Measurements from ENCODE around the gene AXIN2. TPM values are rescaled to one million over a fixed set of nuclear protein-coding genes. Genes with fewer than 3 reads are reported as not detected.

AXIN2 gene
- total RNA-seq, 1 donor = 8.0 TPM

DNA sequence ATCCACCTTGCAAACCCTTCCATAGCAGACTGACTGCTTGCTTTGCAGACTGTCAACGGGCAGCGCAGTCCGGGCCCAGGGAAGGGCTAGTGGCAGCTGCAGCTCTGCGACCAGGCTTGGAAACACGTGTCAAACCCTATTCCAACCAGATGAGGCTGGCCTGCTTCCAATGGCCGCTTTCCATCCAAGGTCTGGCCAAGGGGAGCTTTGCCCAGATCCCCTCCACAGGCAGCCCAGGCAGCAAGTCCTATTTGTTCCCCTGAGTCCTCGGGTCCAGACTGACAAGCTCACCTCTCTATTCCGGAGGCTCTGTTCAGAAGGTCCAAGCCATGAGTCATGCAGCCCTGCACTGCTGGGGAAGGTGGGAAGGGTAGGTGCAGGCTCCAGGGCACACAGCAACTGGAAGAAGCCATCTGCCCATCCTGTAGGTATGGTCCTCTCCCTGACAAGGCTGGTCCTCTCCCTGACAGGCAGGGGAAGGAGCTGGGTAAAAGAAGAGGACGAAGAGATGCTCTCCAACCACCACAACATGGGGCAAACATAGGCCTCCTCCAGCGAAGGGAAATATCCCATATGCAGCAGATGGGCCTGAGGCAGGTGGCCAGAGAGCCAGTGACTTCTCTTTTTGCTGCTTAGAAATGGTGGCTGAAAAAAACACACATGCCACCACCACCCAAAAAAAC is 22.6 kb upstream of the AXIN2 start:
- DNase-seq (ENCODE audit: low read depth) = no peak
- no peak overlapping the region for H3K4me3 ChIP-seq (ENCODE audit: low read depth, low read length)
- TF ChIP-seq, protein P1, sequence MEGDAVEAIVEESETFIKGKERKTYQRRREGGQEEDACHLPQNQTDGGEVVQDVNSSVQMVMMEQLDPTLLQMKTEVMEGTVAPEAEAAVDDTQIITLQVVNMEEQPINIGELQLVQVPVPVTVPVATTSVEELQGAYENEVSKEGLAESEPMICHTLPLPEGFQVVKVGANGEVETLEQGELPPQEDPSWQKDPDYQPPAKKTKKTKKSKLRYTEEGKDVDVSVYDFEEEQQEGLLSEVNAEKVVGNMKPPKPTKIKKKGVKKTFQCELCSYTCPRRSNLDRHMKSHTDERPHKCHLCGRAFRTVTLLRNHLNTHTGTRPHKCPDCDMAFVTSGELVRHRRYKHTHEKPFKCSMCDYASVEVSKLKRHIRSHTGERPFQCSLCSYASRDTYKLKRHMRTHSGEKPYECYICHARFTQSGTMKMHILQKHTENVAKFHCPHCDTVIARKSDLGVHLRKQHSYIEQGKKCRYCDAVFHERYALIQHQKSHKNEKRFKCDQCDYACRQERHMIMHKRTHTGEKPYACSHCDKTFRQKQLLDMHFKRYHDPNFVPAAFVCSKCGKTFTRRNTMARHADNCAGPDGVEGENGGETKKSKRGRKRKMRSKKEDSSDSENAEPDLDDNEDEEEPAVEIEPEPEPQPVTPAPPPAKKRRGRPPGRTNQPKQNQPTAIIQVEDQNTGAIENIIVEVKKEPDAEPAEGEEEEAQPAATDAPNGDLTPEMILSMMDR (IDR thresholded peaks at IDR 0.05; ENCODE audit: insufficient read depth, low read length) = no peak

DNA sequence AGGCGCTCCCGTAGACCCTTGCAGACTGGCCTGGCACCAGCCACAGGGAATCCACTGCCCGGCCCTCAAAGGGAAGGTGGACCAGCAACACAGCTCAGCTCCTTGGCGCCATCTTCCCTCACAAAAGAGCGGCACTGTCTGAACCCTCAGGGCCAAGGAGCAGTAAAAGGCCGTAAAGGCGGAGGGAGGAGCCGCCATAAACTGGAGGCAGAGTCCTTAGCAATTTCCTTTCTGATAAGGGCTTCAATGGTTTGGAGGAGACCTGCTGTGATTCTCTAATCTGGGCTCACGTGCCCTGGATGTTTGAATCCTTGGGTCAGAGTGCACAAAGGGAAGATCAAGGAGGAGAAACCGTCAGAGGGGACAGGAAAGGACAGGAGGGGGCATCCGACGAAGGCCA is 15.5 kb upstream of the AXIN2 start:
- TF ChIP-seq, protein P1 (IDR thresholded peaks at IDR 0.05; ENCODE audit: insufficient read depth, low read length) = no peak
- no peak overlapping the region for H3K4me3 ChIP-seq (ENCODE audit: low read depth, low read length)
- DNase-seq (ENCODE audit: low read depth) = no peak

DNA sequence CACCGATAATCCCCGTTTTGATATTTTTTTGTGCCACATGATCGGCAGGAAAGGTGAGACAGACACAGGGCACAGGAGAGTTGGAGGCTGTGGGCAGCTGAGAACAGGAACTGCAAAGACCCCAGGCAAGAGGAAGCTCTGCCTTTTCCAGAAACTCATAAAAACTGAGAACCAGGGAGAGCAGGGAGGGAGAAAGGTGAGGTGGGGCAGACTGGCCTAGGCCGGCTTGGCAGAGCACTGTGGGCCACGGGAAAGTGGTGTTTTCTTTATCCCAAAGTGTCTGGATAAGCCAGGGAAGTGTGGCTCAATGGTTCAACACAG is 11.8 kb upstream of the AXIN2 start:
- DNase-seq (ENCODE audit: low read depth) = no peak
- H3K4me3 ChIP-seq (ENCODE audit: low read depth, low read length) = no peak overlapping the region
- TF ChIP-seq, protein P1 (IDR thresholded peaks at IDR 0.05; ENCODE audit: insufficient read depth, low read length) = no peak

DNA sequence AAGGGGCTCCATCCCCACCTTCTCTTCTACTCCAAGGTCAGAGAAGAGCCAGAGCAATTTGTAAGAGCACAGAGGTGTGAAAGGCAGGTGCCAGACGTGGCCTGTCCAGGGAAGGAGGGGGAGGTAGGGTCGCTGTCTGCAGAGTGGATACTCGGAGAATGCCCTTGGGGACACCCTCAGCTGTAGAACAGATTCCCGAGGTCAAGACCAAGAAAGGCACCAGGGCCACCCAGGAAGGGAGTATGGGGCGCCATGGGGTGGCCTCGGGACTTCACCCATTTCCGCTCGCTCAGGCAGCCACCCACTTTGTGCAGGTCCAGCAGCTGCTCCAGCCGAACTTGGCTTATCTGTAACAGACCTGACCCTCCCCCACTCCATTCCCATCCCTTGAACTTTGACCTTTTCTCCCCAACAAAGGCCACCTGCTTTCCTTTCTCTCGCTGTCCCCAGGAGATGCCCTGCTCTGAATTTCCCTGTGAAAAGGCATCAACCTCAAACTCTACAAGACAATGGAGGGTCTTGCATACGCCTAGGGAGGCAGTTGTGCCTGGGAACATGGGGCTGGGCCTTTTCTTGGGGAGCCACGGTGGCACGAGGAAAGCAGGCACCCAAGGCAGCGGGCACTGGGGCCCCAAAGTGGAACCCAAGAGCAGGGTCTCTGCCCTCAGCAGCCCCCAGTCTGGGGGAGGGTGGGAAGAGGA is 11.3 kb upstream of the AXIN2 start:
- TF ChIP-seq, protein P1 (IDR thresholded peaks at IDR 0.05; ENCODE audit: insufficient read depth, low read length) = no peak
- DNase-seq (ENCODE audit: low read depth) = no peak

DNA sequence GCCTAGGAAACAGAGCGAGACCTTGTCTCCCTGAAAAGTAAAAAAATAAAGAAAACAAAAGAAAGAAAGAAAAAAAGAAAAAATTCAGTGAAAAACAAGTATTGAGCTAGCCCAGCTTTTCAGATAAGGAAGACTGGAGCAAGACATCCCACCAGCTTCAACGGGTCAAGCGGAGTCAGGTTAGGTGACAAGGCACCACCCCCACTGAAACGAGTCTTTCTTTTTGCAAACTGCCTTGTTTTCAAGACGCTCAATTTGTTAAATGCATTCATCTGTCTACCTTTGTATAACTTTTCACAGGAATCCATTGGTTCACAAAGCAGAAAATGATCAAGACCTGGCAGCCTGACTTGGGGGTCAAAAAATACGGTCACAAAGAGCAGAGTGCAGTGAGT is 10.7 kb upstream of the AXIN2 start:
- DNase-seq (ENCODE audit: low read depth) = no peak
- H3K4me3 ChIP-seq (ENCODE audit: low read depth, low read length) = no peak overlapping the region
- TF ChIP-seq, protein P1 (IDR thresholded peaks at IDR 0.05; ENCODE audit: insufficient read depth, low read length) = no peak

More for the DNA sequence above, 11.3 kb upstream of the AXIN2 start:
- no peak overlapping the region for H3K4me3 ChIP-seq (ENCODE audit: low read depth, low read length)

DNA sequence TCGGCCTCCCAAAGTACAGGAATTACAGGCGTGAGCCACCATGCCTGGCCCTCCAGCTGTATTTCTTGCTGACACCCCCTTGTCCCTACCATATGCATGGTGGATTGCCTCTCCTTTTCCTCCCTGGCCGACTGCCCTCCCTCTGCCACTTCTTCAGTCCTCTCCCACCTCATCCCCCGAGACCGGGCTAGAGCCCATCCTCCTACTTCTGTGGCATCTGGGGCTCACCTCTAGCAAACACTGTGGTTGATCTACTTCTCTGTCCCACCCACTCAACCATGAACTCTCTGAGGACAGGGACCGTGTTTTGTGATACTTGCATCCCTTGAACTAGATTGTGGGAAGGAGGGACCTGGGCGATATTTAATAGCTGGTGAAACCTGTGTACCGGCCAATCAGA is 7.5 kb upstream of the AXIN2 start:
- TF ChIP-seq, protein P1 (IDR thresholded peaks at IDR 0.05; ENCODE audit: insufficient read depth, low read length) = no peak
- no peak overlapping the region for H3K4me3 ChIP-seq (ENCODE audit: low read depth, low read length)

More for the DNA sequence above, 7.5 kb upstream of the AXIN2 start:
- no peak for DNase-seq (ENCODE audit: low read depth)

All from fibroblast of the aortic adventitia (primary cell).